ENCODE measurements around the gene AUTS2.

The AUTS2 gene

GRCh38 chr7:70421319-70421718, 823.0 kb downstream of the AUTS2 start:
- no peak for DNase-seq (ENCODE audit: low read depth)

- DNase-seq (ENCODE audit: low read depth): no peak
Observed at GRCh38 chr7:70426249-70426880, 828.1 kb downstream of the AUTS2 start.

GRCh38 chr7:70432567-70433001, 834.3 kb downstream of the AUTS2 start:
- no peak for DNase-seq (ENCODE audit: low read depth)

GRCh38 chr7:70434376-70434775, 836.1 kb downstream of the AUTS2 start:
- DNase-seq (ENCODE audit: low read depth): no peak

- no peak for DNase-seq (ENCODE audit: low read depth)
Observed at GRCh38 chr7:70434821-70435220, 836.5 kb downstream of the AUTS2 start.

- no peak for DNase-seq (ENCODE audit: low read depth)
Observed at GRCh38 chr7:70435634-70436033, 837.4 kb downstream of the AUTS2 start.

- DNase-seq (ENCODE audit: low read depth): no peak
Observed at GRCh38 chr7:70436790-70437350, 838.6 kb downstream of the AUTS2 start.

GRCh38 chr7:70439651-70440050, 841.4 kb downstream of the AUTS2 start:
- no peak for DNase-seq (ENCODE audit: low read depth)

GRCh38 chr7:70446448-70447143, 848.3 kb downstream of the AUTS2 start:
- DNase-seq (ENCODE audit: low read depth): no peak

- DNase-seq (ENCODE audit: low read depth): no peak
Observed at GRCh38 chr7:70448312-70448906, 850.1 kb downstream of the AUTS2 start.

- no peak for DNase-seq (ENCODE audit: low read depth)
Observed at GRCh38 chr7:70450731-70451130, 852.5 kb downstream of the AUTS2 start.

GRCh38 chr7:70455925-70456324, 857.6 kb downstream of the AUTS2 start:
- no peak for DNase-seq (ENCODE audit: low read depth)

GRCh38 chr7:70456719-70457118, 858.4 kb downstream of the AUTS2 start:
- DNase-seq (ENCODE audit: low read depth): no peak

GRCh38 chr7:70457482-70457881, 859.2 kb downstream of the AUTS2 start:
- DNase-seq (ENCODE audit: low read depth): no peak

GRCh38 chr7:70457883-70458680, 859.8 kb downstream of the AUTS2 start:
- no peak for DNase-seq (ENCODE audit: low read depth)

GRCh38 chr7:70458745-70459144, 860.5 kb downstream of the AUTS2 start:
- DNase-seq (ENCODE audit: low read depth): no peak

- DNase-seq (ENCODE audit: low read depth): no peak
Observed at GRCh38 chr7:70459546-70459945, 861.3 kb downstream of the AUTS2 start.

GRCh38 chr7:70460071-70460470, 861.8 kb downstream of the AUTS2 start:
- DNase-seq (ENCODE audit: low read depth): no peak

GRCh38 chr7:70460562-70460961, 862.3 kb downstream of the AUTS2 start:
- no peak for DNase-seq (ENCODE audit: low read depth)

GRCh38 chr7:70463352-70463938, 865.2 kb downstream of the AUTS2 start:
- DNase-seq (ENCODE audit: low read depth): no peak

GRCh38 chr7:70466725-70467364, 868.6 kb downstream of the AUTS2 start:
- DNase-seq (ENCODE audit: low read depth): no peak
